HepG2 (cell line): ENCODE data around the gene RABGGTA. TPM values are rescaled to one million over a fixed set of nuclear protein-coding genes. Genes with fewer than 3 reads are reported as not detected.

Experiments
- ATF4 ChIP-seq, 2 experiments: fragments of 450-650 bp in 1 of 2; sonication (generic) in 1 of 2; formaldehyde crosslinking; IDR thresholded peaks; 2 replicates each; pipeline versions ENCODE4 v1.5.0 to v1.8.0; 2020 to 2022; ENCODE audit warnings: mild to moderate bottlenecking in 1 of 2, missing genetic modification reagents in 1 of 2
- BRF2 ChIP-seq: sonication (generic); formaldehyde crosslinking; IDR thresholded peaks from 2 replicates; pipeline ENCODE4 v1.8.1; 2022; ENCODE audit warnings: mild to moderate bottlenecking, missing genetic modification reagents
- DNMT1 ChIP-seq: sonication (generic); formaldehyde crosslinking; IDR thresholded peaks from 2 replicates; pipeline ENCODE4 v1.5.1; 2020; ENCODE audit warnings: mild to moderate bottlenecking, missing genetic modification reagents
- FOXA1 ChIP-seq, 2 experiments: fragments of 450-650 bp in 1 of 2; sonication (generic) in 1 of 2; formaldehyde crosslinking in 1 of 2; IDR thresholded peaks; 2 replicates each; pipeline versions ENCODE4 v1.4.0 to v1.6.1; 2016 to 2020; ENCODE audit warnings: missing genetic modification reagents in 1 of 2
- HNRNPUL1 ChIP-seq: fragments of 200-400 bp; formaldehyde crosslinking; IDR thresholded peaks from 2 replicates; pipeline ENCODE4 v1.6.1; 2017; ENCODE audit warnings: low read depth, mild to moderate bottlenecking, low read length, moderate library complexity
- KDM3A ChIP-seq: IDR thresholded peaks from 2 replicates; pipeline ENCODE4 v1.6.1; 2018; ENCODE audit warnings: low read depth, missing compliant biosample characterization
- MAFK ChIP-seq, 2 experiments: IDR thresholded peaks in 1 of 2; conservative IDR thresholded peaks in 1 of 2; 2 replicates each; pipeline ENCODE4 v1.6.1; 2011; ENCODE audit warnings: improper control_type of control experiment in 2 of 2, low read length in 2 of 2
- NBN ChIP-seq: fragments of 450-650 bp; conservative IDR thresholded peaks from 2 replicates; pipeline ENCODE4 v1.6.1; 2017
- PAXIP1 ChIP-seq: sonication (generic); formaldehyde crosslinking; conservative IDR thresholded peaks from 2 replicates; pipeline ENCODE4 v1.4.0; 2020; ENCODE audit warnings: mild to moderate bottlenecking, missing genetic modification reagents, moderate library complexity
- PRDM4 ChIP-seq: sonication (generic); formaldehyde crosslinking; IDR thresholded peaks from 2 replicates; pipeline ENCODE4 v1.9.0; 2021; ENCODE audit warnings: missing genetic modification reagents, borderline replicate concordance
- ZNF382 ChIP-seq: sonication (generic); formaldehyde crosslinking; IDR thresholded peaks from 2 replicates; pipeline ENCODE4 v1.5.0; 2020; ENCODE audit warnings: missing genetic modification reagents, mild to moderate bottlenecking, borderline replicate concordance
- ZNF432 ChIP-seq: sonication (generic); formaldehyde crosslinking; IDR thresholded peaks from 2 replicates; pipeline ENCODE4 v1.5.0; 2020; ENCODE audit warnings: missing genetic modification reagents, mild to moderate bottlenecking, borderline replicate concordance
- ZNF513 ChIP-seq: sonication (generic); formaldehyde crosslinking; conservative IDR thresholded peaks from 2 replicates; pipeline ENCODE4 v1.5.0; 2020; ENCODE audit warnings: missing genetic modification reagents
- ZNF558 ChIP-seq: sonication (generic); formaldehyde crosslinking; IDR thresholded peaks from 2 replicates; pipeline ENCODE4 v1.9.0; 2022; ENCODE audit warnings: mild to moderate bottlenecking, missing genetic modification reagents, borderline replicate concordance
- ZNF563 ChIP-seq: sonication (generic); formaldehyde crosslinking; IDR thresholded peaks from 2 replicates; pipeline ENCODE4 v1.8.0; 2022; ENCODE audit warnings: mild to moderate bottlenecking, moderate library complexity, missing genetic modification reagents
- ZNF660 ChIP-seq: sonication (generic); formaldehyde crosslinking; IDR thresholded peaks from 2 replicates; pipeline ENCODE4 v1.5.1; 2020; ENCODE audit warnings: mild to moderate bottlenecking, low read depth, missing genetic modification reagents, borderline replicate concordance
- ZNF678 ChIP-seq: sonication (generic); formaldehyde crosslinking; IDR thresholded peaks from 2 replicates; pipeline ENCODE4 v1.4.0; 2020; ENCODE audit warnings: mild to moderate bottlenecking, missing genetic modification reagents
- ZNF7 ChIP-seq: IDR thresholded peaks from 2 replicates; pipeline ENCODE4 v1.6.1; 2016; ENCODE audit warnings: missing biosample characterization, missing genetic modification reagents
- polyA plus RNA-seq, 8 experiments: library from polyadenylated mRNA; depleted of rRNA in 3 of 8; stranded (reverse) in 7 of 8; unstranded in 1 of 8; fragments of >200 nt; fragmentation: Illumina TruSeq in 4 of 8; extraction: Trizol in 4 of 8; gene quantifications; 2 replicates each; pipeline versions ENCODE4 v1.2.1 to v1.2.3, GENCODE V29; 2011 to 2016; ENCODE audit warnings: low read depth in 4 of 8, missing spikeins in 1 of 8, mixed read lengths in 1 of 8; ENCODE audit not compliant: insufficient read depth in 1 of 8
- total RNA-seq, 5 experiments: library from RNA; depleted of rRNA; stranded (reverse); fragments of >200 nt; fragmentation: Illumina TruSeq; extraction: Trizol; gene quantifications; 2 replicates each; pipeline ENCODE4 v1.2.3, GENCODE V29; 2016; ENCODE audit warnings: low read depth in 1 of 5

The RABGGTA gene
- total and polyA plus RNA-seq, 2 of the 13 experiments (the other 11 are each of a cell fraction or from before 2014, with no cell fraction given) = 57.9 to 90.8 TPM

DNA sequence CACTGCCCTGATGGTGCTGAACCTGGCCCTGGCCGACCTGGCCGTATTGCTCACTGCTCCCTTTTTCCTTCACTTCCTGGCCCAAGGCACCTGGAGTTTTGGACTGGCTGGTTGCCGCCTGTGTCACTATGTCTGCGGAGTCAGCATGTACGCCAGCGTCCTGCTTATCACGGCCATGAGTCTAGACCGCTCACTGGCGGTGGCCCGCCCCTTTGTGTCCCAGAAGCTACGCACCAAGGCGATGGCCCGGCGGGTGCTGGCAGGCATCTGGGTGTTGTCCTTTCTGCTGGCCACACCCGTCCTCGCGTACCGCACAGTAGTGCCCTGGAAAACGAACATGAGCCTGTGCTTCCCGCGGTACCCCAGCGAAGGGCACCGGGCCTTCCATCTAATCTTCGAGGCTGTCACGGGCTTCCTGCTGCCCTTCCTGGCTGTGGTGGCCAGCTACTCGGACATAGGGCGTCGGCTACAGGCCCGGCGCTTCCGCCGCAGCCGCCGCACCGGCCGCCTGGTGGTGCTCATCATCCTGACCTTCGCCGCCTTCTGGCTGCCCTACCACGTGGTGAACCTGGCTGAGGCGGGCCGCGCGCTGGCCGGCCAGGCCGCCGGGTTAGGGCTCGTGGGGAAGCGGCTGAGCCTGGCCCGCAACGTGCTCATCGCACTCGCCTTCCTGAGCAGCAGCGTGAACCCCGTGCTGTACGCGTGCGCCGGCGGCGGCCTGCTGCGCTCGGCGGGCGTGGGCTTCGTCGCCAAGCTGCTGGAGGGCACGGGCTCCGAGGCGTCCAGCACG is 44.6 kb upstream of the RABGGTA start (continued):
- TF ChIP-seq NBN = no peak
- TF ChIP-seq MAFK (conservative IDR thresholded peaks at IDR 0.05 in 1 of 2, IDR thresholded peaks at IDR 0.05 in 1 of 2; ENCODE audit: low read length in 2 of 2) = peak; percentile 69 to 87
- TF ChIP-seq ATF4 (CRISPR knock-in tag; IDR thresholded peaks at IDR 0.05) = no peak
- peak; percentile 62; the same call in 1 of the 2 replicates for TF ChIP-seq PAXIP1 (CRISPR knock-in tag)
- TF ChIP-seq ZNF513 = peak; percentile 90; the same call in 1 of the 2 replicates
- peak; percentile 95; the same call in 1 of the 2 replicates for TF ChIP-seq ZNF558
- TF ChIP-seq ZNF382 (CRISPR knock-in tag) = no peak
- TF ChIP-seq DNMT1 (CRISPR knock-in tag) = peak; percentile 74
- peak; percentile 95 for TF ChIP-seq KDM3A (CRISPR knock-in tag)
- peak; percentile 81; the same call in 1 of the 2 replicates for TF ChIP-seq ZNF660 (CRISPR knock-in tag)
- no peak; the same call in 1 of the 2 replicates for TF ChIP-seq PRDM4 (CRISPR knock-in tag)
- TF ChIP-seq ZNF678 (CRISPR knock-in tag) = peak; percentile 99
- TF ChIP-seq HNRNPUL1 = no peak
- TF ChIP-seq ZNF563 (CRISPR knock-in tag) = peak; percentile 99
- peak; percentile 60 for TF ChIP-seq ZNF7
- no peak for TF ChIP-seq FOXA1 (IDR thresholded peaks at IDR 0.05)
- TF ChIP-seq FOXA1 (CRISPR knock-in tag; IDR thresholded peaks at IDR 0.05) = no peak; the same call in none of the 2 replicates
- peak; percentile 97 for TF ChIP-seq BRF2
- peak; percentile 91; the same call in 1 of the 2 replicates for TF ChIP-seq ZNF432 (CRISPR knock-in tag)
